H9 (cell line): ENCODE data around the gene MT1X. TPM values are rescaled to one million over a fixed set of nuclear protein-coding genes. Genes with fewer than 3 reads are reported as not detected.

Source experiments
- DNase-seq: peaks from one replicate; pipeline ENCODE4 v3.0.0-alpha.2; 2017
- H2AFZ ChIP-seq: one replicate; pipeline ENCODE4 v1.6.1; 2013; ENCODE audit warnings: mild to moderate bottlenecking, low read length, control low read depth, moderate library complexity
- H2AK5ac ChIP-seq: 2 replicates; pipeline ENCODE4 v1.6.1; 2013; ENCODE audit warnings: low read length, control low read depth, mixed read lengths; ENCODE audit not compliant: insufficient read length
- H2BK120ac ChIP-seq: one replicate; pipeline ENCODE4 v1.6.1; 2013; ENCODE audit warnings: low read depth, mild to moderate bottlenecking, low read length, control low read depth, inconsistent platforms; ENCODE audit not compliant: poor library complexity, severe bottlenecking
- H2BK12ac ChIP-seq: 2 replicates; pipeline ENCODE4 v1.6.1; 2013; ENCODE audit warnings: low read length, control low read depth, mixed read lengths, low read depth; ENCODE audit not compliant: insufficient read length
- H2BK15ac ChIP-seq: 2 replicates; pipeline ENCODE4 v1.6.1; 2013; ENCODE audit warnings: low read depth, low read length, control low read depth
- H2BK20ac ChIP-seq: one replicate; pipeline ENCODE4 v1.6.1; 2013; ENCODE audit warnings: low read depth, mild to moderate bottlenecking, low read length, control low read depth, inconsistent platforms; ENCODE audit not compliant: poor library complexity, severe bottlenecking
- H2BK5ac ChIP-seq: 2 replicates; pipeline ENCODE4 v1.6.1; 2013; ENCODE audit warnings: low read length, control low read depth, mixed read lengths; ENCODE audit not compliant: insufficient read length
- H3K14ac ChIP-seq: 2 replicates; pipeline ENCODE4 v1.6.1; 2013; ENCODE audit warnings: low read length, control low read depth; ENCODE audit not compliant: insufficient read depth
- H3K18ac ChIP-seq: 2 replicates; pipeline ENCODE4 v1.6.1; 2013; ENCODE audit warnings: low read depth, mild to moderate bottlenecking, mixed read lengths, low read length, control low read depth; ENCODE audit not compliant: insufficient read length
- H3K23ac ChIP-seq: 2 replicates; pipeline ENCODE4 v1.6.1; 2013; ENCODE audit warnings: low read length, control low read depth, mixed read lengths, low read depth; ENCODE audit not compliant: insufficient read length
- H3K23me2 ChIP-seq: 2 replicates; pipeline ENCODE4 v1.6.1; 2013; ENCODE audit warnings: low read depth, mild to moderate bottlenecking, mixed read lengths, low read length, control low read depth; ENCODE audit not compliant: insufficient read length, poor library complexity, severe bottlenecking
- H3K27ac ChIP-seq: 2 replicates; pipeline ENCODE4 v1.5.1; 2013; ENCODE audit warnings: low read length, control low read depth, mixed read lengths, low read depth; ENCODE audit not compliant: insufficient read length
- H3K27me3 ChIP-seq: 2 replicates; pipeline ENCODE4 v1.6.1; 2013; ENCODE audit warnings: low read length, control low read depth, inconsistent platforms; ENCODE audit not compliant: insufficient read depth
- H3K4ac ChIP-seq: 2 replicates; pipeline ENCODE4 v1.6.1; 2013; ENCODE audit warnings: low read depth, mild to moderate bottlenecking, control low read depth, inconsistent platforms, low read length, moderate library complexity
- H3K4me1 ChIP-seq: 2 replicates; pipeline ENCODE4 v1.6.1; 2013; ENCODE audit warnings: low read length, control low read depth, inconsistent platforms; ENCODE audit not compliant: insufficient read depth
- H3K4me2 ChIP-seq: 2 replicates; pipeline ENCODE4 v1.6.1; 2013; ENCODE audit warnings: low read length, control low read depth, mixed read lengths; ENCODE audit not compliant: insufficient read length, insufficient read depth
- H3K56ac ChIP-seq: 2 replicates; pipeline ENCODE4 v1.6.1; 2013; ENCODE audit warnings: low read depth, mild to moderate bottlenecking, mixed read lengths, low read length, control low read depth; ENCODE audit not compliant: insufficient read length
- H3K79me1 ChIP-seq: 2 replicates; pipeline ENCODE4 v1.6.1; 2013; ENCODE audit warnings: low read depth, mild to moderate bottlenecking, moderate library complexity, low read length, control low read depth, inconsistent platforms; ENCODE audit not compliant: insufficient read depth, poor library complexity, severe bottlenecking
- H3K79me2 ChIP-seq: 2 replicates; pipeline ENCODE4 v1.6.1; 2013; ENCODE audit warnings: low read length, control low read depth, inconsistent platforms; ENCODE audit not compliant: insufficient read depth
- H3K9ac ChIP-seq: 2 replicates; pipeline ENCODE4 v1.6.1; 2013; ENCODE audit warnings: low read length, control low read depth, mixed read lengths; ENCODE audit not compliant: insufficient read length; ENCODE audit errors: extremely low read depth
- H3K9me3 ChIP-seq: one replicate; pipeline ENCODE4 v1.6.1; 2013; ENCODE audit warnings: low read depth, low read length, inconsistent platforms; ENCODE audit not compliant: control insufficient read depth
- H3T11ph ChIP-seq: one replicate; pipeline ENCODE4 v1.6.1; 2013; ENCODE audit warnings: mild to moderate bottlenecking, low read length, control low read depth, inconsistent platforms
- H4K20me1 ChIP-seq: one replicate; pipeline ENCODE4 v1.6.1; 2013; ENCODE audit not compliant: control insufficient read depth, insufficient read length, insufficient read depth
- H4K5ac ChIP-seq: 2 replicates; pipeline ENCODE4 v1.6.1; 2013; ENCODE audit warnings: low read depth, mild to moderate bottlenecking, mixed read lengths, low read length, control low read depth; ENCODE audit not compliant: insufficient read length
- H4K8ac ChIP-seq: replicated peaks from 2 replicates; pipeline ENCODE4 v1.6.1; 2013; ENCODE audit warnings: low read length, control low read depth, mixed read lengths, low read depth; ENCODE audit not compliant: insufficient read length
- H4K91ac ChIP-seq: 2 replicates; pipeline ENCODE4 v1.6.1; 2013; ENCODE audit warnings: low read depth, mild to moderate bottlenecking, moderate library complexity, mixed read lengths, low read length, control low read depth; ENCODE audit not compliant: insufficient read length
- H3K27ac Mint-ChIP-seq, 3 experiments: 2 replicates in 2 of 3; 3 replicates in 1 of 3; pipeline ENCODE4 v1.8.0; 2020 to 2021; ENCODE audit warnings: mixed read lengths in 3 of 3, mild to moderate bottlenecking in 1 of 3, moderate library complexity in 1 of 3
- H3K27me3 Mint-ChIP-seq: 2 replicates; pipeline ENCODE4 v1.8.0; 2021; ENCODE audit warnings: low read depth, mild to moderate bottlenecking, moderate library complexity, mixed read lengths
- H3K36me3 Mint-ChIP-seq, 3 experiments: 2 replicates in 2 of 3; 3 replicates in 1 of 3; pipeline ENCODE4 v1.8.0; 2020 to 2021; ENCODE audit warnings: low read depth in 3 of 3, mixed read lengths in 3 of 3; ENCODE audit not compliant: insufficient read depth in 1 of 3
- H3K4me1 Mint-ChIP-seq, 2 experiments: 2 replicates each; pipeline ENCODE4 v1.8.0; 2020; ENCODE audit warnings: mixed read lengths in 2 of 2
- H3K4me3 Mint-ChIP-seq, 2 experiments: 2 replicates in 1 of 2; 3 replicates in 1 of 2; pipeline ENCODE4 v1.8.0; 2020 to 2021; ENCODE audit warnings: mild to moderate bottlenecking in 2 of 2, mixed read lengths in 2 of 2, moderate library complexity in 1 of 2
- H3K9me3 Mint-ChIP-seq, 2 experiments: 2 replicates in 1 of 2; 3 replicates in 1 of 2; pipeline ENCODE4 v1.8.0; 2020; ENCODE audit warnings: mild to moderate bottlenecking in 2 of 2, mixed read lengths in 2 of 2, moderate library complexity in 1 of 2
- CTCF ChIP-seq: fragments of 200-600 bp; sonication (generic); conservative IDR thresholded peaks from 3 replicates; pipeline ENCODE4 v1.8.0; 2021; ENCODE audit warnings: antibody characterized with exemption, mild to moderate bottlenecking
- WGBS: extraction: QIAGEN DNeasy Blood & Tissue Kit; methylation state at CpG from one replicate; pipeline ENCODE4 v1.1.7; 2013; ENCODE audit warnings: missing lambda C conversion rate, low lambda C conversion rate, mixed read lengths; ENCODE audit not compliant: insufficient read length; ENCODE audit errors: extremely low coverage; 5-methylcytosine and 5-hydroxymethylcytosine counted together
- total RNA-seq: library from RNA; stranded (reverse); gene quantifications from 2 replicates; pipeline ENCODE4 v1.2.1, GENCODE V29; 2021

MT1X gene
- total RNA-seq, 1 experiment from 2014 or later: 32.1 TPM

GRCh38 chr16:56702836-56703235 lies 20.6 kb downstream of the MT1X start:
- H2AFZ ChIP-seq: no peak overlapping the region
- no peak overlapping the region for H3K18ac ChIP-seq

More at GRCh38 chr16:56702836-56703235, 20.6 kb downstream of the MT1X start:
- WGBS: no CpG with 5 or more reads among the region's 5 CpGs
- Histone ChIP-seq H2AK5ac (no peak overlapping the region), H3K23me2 (no peaks in the 10 kb centered on the region), H2BK120ac (no peak overlapping the region), H3K27ac (no peak overlapping the region), H3K4me1 (peaks cover 6% of the 10 kb centered on the region), H3K9me3 (no peaks in the 10 kb centered on the region), H2BK20ac (no peak overlapping the region), H3K27me3 (no peaks in the 10 kb centered on the region), H3K4me2 (no peak overlapping the region), H3K9ac (no peak overlapping the region), H3T11ph (no peak overlapping the region), H2BK15ac (no peak overlapping the region), H3K14ac (no peak overlapping the region), H3K79me1 (no peaks in the 10 kb centered on the region), H4K20me1 (no peaks in the 10 kb centered on the region), H4K8ac (no peak overlapping the region), H4K5ac (no peak overlapping the region), H2BK5ac (no peak overlapping the region), H3K56ac (no peak overlapping the region), H4K91ac (no peak overlapping the region), H3K4ac (no peak overlapping the region), H3K23ac (no peak overlapping the region), H3K79me2 (no peaks in the 10 kb centered on the region), H2BK12ac (no peak overlapping the region)
- no peak for DNase-seq
- no peak for TF ChIP-seq CTCF
- peaks cover 0 to 4% (median 0%) of the 10 kb centered on the region in 3 experiments; a peak in 4 of 7 replicates for H3K36me3 Mint-ChIP-seq
- H3K9me3 Mint-ChIP-seq: peaks cover 2 to 3% of the 10 kb centered on the region in 2 experiments; a peak in 3 of 5 replicates
- H3K27me3 Mint-ChIP-seq: peaks cover 8% of the 10 kb centered on the region
- H3K27ac Mint-ChIP-seq: no peak overlapping the region
- H3K4me3 Mint-ChIP-seq: no peak overlapping the region
- H3K4me1 Mint-ChIP-seq: peaks cover 9% of the 10 kb centered on the region in 2 experiments
